Panc1 (cell line): Measurements from ENCODE around the gene FRMPD1. TPM values are rescaled to one million over a fixed set of nuclear protein-coding genes. Genes with fewer than 3 reads are reported as not detected.

Source experiments
- ATAC-seq: fragments of 200-7000 bp; cut with Tn5 transposase; 2 replicates; pipeline ENCODE4 v1.9.1; 2020; ENCODE audit warnings: mild to moderate bottlenecking, moderate library complexity
- BruUV-seq: library from RNA; stranded (reverse); fragments of 400-500 nt; replicated peaks from 2 replicates; lab custom pipeline; 2021; lab: Mats Ljungman, UMichigan
- CTCF ChIA-PET: fragments of 300-600 bp; sonication (Branson Sonifier 250); formaldehyde crosslinking; loops from one replicate; lab custom pipeline; 2022; ENCODE audit warnings: antibody characterized with exemption; lab: Charles Lee
- POLR2A ChIA-PET: fragments of 300-600 bp; sonication (Branson Sonifier 250); formaldehyde crosslinking; loops from one replicate; lab custom pipeline; 2022; ENCODE audit warnings: antibody characterized with exemption; lab: Charles Lee
- DNase-seq: peaks from one replicate; pipeline ENCODE4 v3.0.0-alpha.2; 2010; ENCODE audit warnings: low read depth, low spot score
- H3K27ac ChIP-seq: 2 replicates; pipeline ENCODE4 v1.5.1; 2011; ENCODE audit warnings: mild to moderate bottlenecking, low read length, inconsistent platforms
- H3K27me3 ChIP-seq: fragments of 200-500 bp; sonication (Bioruptor generic); 2 replicates; pipeline ENCODE4 v1.6.0; 2014; ENCODE audit warnings: low read length, inconsistent platforms; ENCODE audit not compliant: control insufficient read depth, insufficient read depth
- H3K36me3 ChIP-seq: fragments of 200-500 bp; sonication (Bioruptor generic); 2 replicates; pipeline ENCODE4 v1.5.1; 2014; ENCODE audit warnings: inconsistent platforms, mild to moderate bottlenecking, low read length, moderate library complexity; ENCODE audit not compliant: control insufficient read depth, insufficient read depth
- H3K4me1 ChIP-seq: 2 replicates; pipeline ENCODE4 v1.5.1; 2011; ENCODE audit warnings: inconsistent platforms, mild to moderate bottlenecking, low read length, moderate library complexity; ENCODE audit not compliant: control insufficient read depth, insufficient read depth
- H3K4me3 ChIP-seq, 2 experiments: 2 replicates each; pipeline ENCODE4 v1.5.1; 2011 to 2012; ENCODE audit warnings: low read depth in 2 of 2, low read length in 2 of 2, mild to moderate bottlenecking in 2 of 2, inconsistent platforms in 1 of 2, moderate library complexity in 1 of 2
- H3K9me3 ChIP-seq: fragments of 200-500 bp; sonication (Bioruptor generic); 2 replicates; pipeline ENCODE4 v1.5.1; 2014; ENCODE audit warnings: low read depth, mild to moderate bottlenecking, inconsistent platforms, low read length, moderate library complexity; ENCODE audit not compliant: control insufficient read depth, insufficient read depth
- POLR2AphosphoS5 ChIP-seq: IDR thresholded peaks from 2 replicates; pipeline ENCODE4 v1.6.1; 2012; ENCODE audit warnings: mild to moderate bottlenecking, low read depth, low read length, moderate library complexity
- REST ChIP-seq, 2 experiments: IDR thresholded peaks; 2 replicates each; pipeline ENCODE4 v1.6.1; 2011 to 2012; ENCODE audit warnings: low read depth in 2 of 2, control low read depth in 1 of 2, low read length in 1 of 2, mild to moderate bottlenecking in 1 of 2, moderate library complexity in 1 of 2; ENCODE audit not compliant: insufficient read depth in 1 of 2
- SIN3A ChIP-seq: IDR thresholded peaks from 2 replicates; pipeline ENCODE4 v1.6.1; 2012; ENCODE audit warnings: low read depth, mild to moderate bottlenecking, low read length, moderate library complexity, borderline replicate concordance; ENCODE audit not compliant: insufficient read depth
- TCF7L2 ChIP-seq: IDR thresholded peaks from 2 replicates; pipeline ENCODE4 v1.6.1; 2011; ENCODE audit warnings: mild to moderate bottlenecking, low read depth, low read length, inconsistent platforms
- in situ Hi-C: cut with HindIII; loops from 2 replicates; pipeline ENCODE4 v1.10.0; 2016; ENCODE audit warnings: low sequenced_read_pairs, low pct_unique_long_range_greater_than_20kb
- intact Hi-C: fragments of 100-400 bp; cut with micrococcal nuclease; formaldehyde crosslinking; loops from one replicate; pipeline ENCODE4 v1.10.0; 2022; ENCODE audit not compliant: unreplicated experiment
- total RNA-seq: library from RNA; stranded (reverse); gene quantifications from one replicate; pipeline ENCODE4 v1.2.1, GENCODE V29; 2021; ENCODE audit not compliant: unreplicated experiment
- TF ChIP-seq, protein P1 (sequence below): fragments of 450-650 bp; IDR thresholded peaks from 2 replicates; pipeline ENCODE4 v1.5.1; 2017; ENCODE audit warnings: mild to moderate bottlenecking

The FRMPD1 gene
- total RNA-seq, 1 experiment from 2014 or later, result 0.21 TPM

GRCh38 chr9:37653385-37653784 lies 2.6 kb downstream of the FRMPD1 start:
- intact Hi-C loops (no loop called here), in situ Hi-C loops (no loop called here)
- H3K9me3 ChIP-seq, result no peaks in the 10 kb centered on the region
- TF ChIP-seq POLR2AphosphoS5 (no peak), SIN3A (no peak), TCF7L2 (no peak), REST (IDR thresholded peaks at IDR 0.05; ENCODE audit: insufficient read depth in 1 of 2, low read depth in 2 of 2, low read length in 1 of 2) (no peak)
- TF ChIP-seq, protein P1, sequence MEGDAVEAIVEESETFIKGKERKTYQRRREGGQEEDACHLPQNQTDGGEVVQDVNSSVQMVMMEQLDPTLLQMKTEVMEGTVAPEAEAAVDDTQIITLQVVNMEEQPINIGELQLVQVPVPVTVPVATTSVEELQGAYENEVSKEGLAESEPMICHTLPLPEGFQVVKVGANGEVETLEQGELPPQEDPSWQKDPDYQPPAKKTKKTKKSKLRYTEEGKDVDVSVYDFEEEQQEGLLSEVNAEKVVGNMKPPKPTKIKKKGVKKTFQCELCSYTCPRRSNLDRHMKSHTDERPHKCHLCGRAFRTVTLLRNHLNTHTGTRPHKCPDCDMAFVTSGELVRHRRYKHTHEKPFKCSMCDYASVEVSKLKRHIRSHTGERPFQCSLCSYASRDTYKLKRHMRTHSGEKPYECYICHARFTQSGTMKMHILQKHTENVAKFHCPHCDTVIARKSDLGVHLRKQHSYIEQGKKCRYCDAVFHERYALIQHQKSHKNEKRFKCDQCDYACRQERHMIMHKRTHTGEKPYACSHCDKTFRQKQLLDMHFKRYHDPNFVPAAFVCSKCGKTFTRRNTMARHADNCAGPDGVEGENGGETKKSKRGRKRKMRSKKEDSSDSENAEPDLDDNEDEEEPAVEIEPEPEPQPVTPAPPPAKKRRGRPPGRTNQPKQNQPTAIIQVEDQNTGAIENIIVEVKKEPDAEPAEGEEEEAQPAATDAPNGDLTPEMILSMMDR, result no peak
- no peak overlapping the region for H3K27ac ChIP-seq
- peaks cover 39% of the 10 kb centered on the region for H3K27me3 ChIP-seq
- ATAC-seq, result no peak
- ChIA-PET CTCF (interaction anchor here (0.5 kb wide), 2 partner anchors 60 to 105 kb away, joined by 3 read pairs; no protein-coding TSS in a partner anchor), POLR2A (no interaction called here)
- H3K4me3 ChIP-seq, result no peak overlapping the region
- DNase-seq, result no peak
- no TSS peak for BruUV-seq
- peaks cover 8% of the 10 kb centered on the region; the same call in 1 of the 2 replicates for H3K4me1 ChIP-seq
- no peaks in the 10 kb centered on the region for H3K36me3 ChIP-seq

- CTCF ChIA-PET, result no interaction called here
- no TSS peak for BruUV-seq
- Histone ChIP-seq H3K4me3 (no peak overlapping the region), H3K4me1 (no peaks in the 10 kb centered on the region), H3K9me3 (no peaks in the 10 kb centered on the region), H3K36me3 (no peaks in the 10 kb centered on the region), H3K27me3 (peaks cover 28% of the 10 kb centered on the region), H3K27ac (no peak overlapping the region)
- TF ChIP-seq REST (IDR thresholded peaks at IDR 0.05; ENCODE audit: insufficient read depth in 1 of 2, low read depth in 2 of 2, low read length in 1 of 2) (no peak), TCF7L2 (no peak), POLR2AphosphoS5 (no peak), SIN3A (no peak)
- TF ChIP-seq, protein P1, result no peak
- in situ Hi-C loops (no loop called here), intact Hi-C loops (no loop called here)
- no peak for DNase-seq
- POLR2A ChIA-PET, result interaction anchor here (0.7 kb wide), 1 partner anchor 222 kb away, joined by 4 read pairs; no protein-coding TSS in a partner anchor
- no peak for ATAC-seq
Observed at GRCh38 chr9:37656936-37657335, 6.2 kb downstream of the FRMPD1 start.
